GM23338 (cell line): ENCODE results near the gene CTNNA3. TPM values are rescaled to one million over a fixed set of nuclear protein-coding genes. Genes with fewer than 3 reads are reported as not detected.

Experiments
- ATAC-seq: fragments of 200-7000 bp; cut with Tn5 transposase; 3 replicates; pipeline ENCODE4 v1.9.1; 2020
- DNase-seq: peaks from one replicate; pipeline ENCODE4 v3.0.0-alpha.2; 2015; ENCODE audit warnings: low spot score
- H2AFZ ChIP-seq: fragments of 200-600 bp; sonication (generic); 2 replicates; pipeline ENCODE4 v1.8.0; 2016; ENCODE audit warnings: antibody characterized with exemption, mild to moderate bottlenecking, moderate library complexity
- H3F3A ChIP-seq: fragments of 200-600 bp; sonication (generic); replicated peaks from 2 replicates; pipeline ENCODE4 v1.8.0; 2017; ENCODE audit warnings: antibody characterized with exemption, mixed run types, low read depth
- H3K27ac ChIP-seq: fragments of 200-600 bp; sonication (generic); 2 replicates; pipeline ENCODE4 v1.6.1; 2016; ENCODE audit warnings: low read depth
- H3K27me3 ChIP-seq: fragments of 200-600 bp; sonication (generic); 2 replicates; pipeline ENCODE4 v1.8.0; 2016; ENCODE audit warnings: mild to moderate bottlenecking, mixed run types, moderate library complexity; ENCODE audit not compliant: insufficient read depth
- H3K36me3 ChIP-seq: fragments of 200-600 bp; sonication (generic); 2 replicates; pipeline ENCODE4 v1.8.0; 2016; ENCODE audit warnings: mild to moderate bottlenecking; ENCODE audit not compliant: insufficient read depth
- H3K4me1 ChIP-seq: fragments of 200-600 bp; sonication (generic); 2 replicates; pipeline ENCODE4 v1.8.0; 2016; ENCODE audit warnings: mild to moderate bottlenecking, moderate library complexity; ENCODE audit not compliant: insufficient read depth
- H3K4me2 ChIP-seq: fragments of 200-600 bp; sonication (generic); 2 replicates; pipeline ENCODE4 v1.7.1; 2017; ENCODE audit warnings: mixed run types
- H3K4me3 ChIP-seq: fragments of 200-600 bp; sonication (generic); 2 replicates; pipeline ENCODE4 v1.6.1; 2016; ENCODE audit warnings: mixed run types
- H3K79me2 ChIP-seq: fragments of 200-600 bp; sonication (generic); replicated peaks from 2 replicates; pipeline ENCODE4 v1.8.0; 2017; ENCODE audit warnings: mild to moderate bottlenecking; ENCODE audit not compliant: insufficient read depth
- H3K9me2 ChIP-seq: fragments of 200-600 bp; sonication (generic); 2 replicates; pipeline ENCODE4 v1.8.0; 2017; ENCODE audit not compliant: insufficient read depth
- H4K20me1 ChIP-seq: fragments of 200-600 bp; sonication (generic); replicated peaks from 2 replicates; pipeline ENCODE4 v1.8.0; 2017; ENCODE audit warnings: mild to moderate bottlenecking; ENCODE audit not compliant: insufficient read depth
- H3K27ac Mint-ChIP-seq: 2 replicates; pipeline ENCODE4 v1.8.0; 2020; ENCODE audit warnings: inconsistent platforms, mild to moderate bottlenecking, moderate library complexity, mixed read lengths
- H3K27me3 Mint-ChIP-seq: 3 replicates; pipeline ENCODE4 v1.8.0; 2022; ENCODE audit warnings: low read depth, mild to moderate bottlenecking, moderate library complexity, mixed read lengths, inconsistent platforms; ENCODE audit not compliant: insufficient read depth, poor library complexity
- H3K36me3 Mint-ChIP-seq: 3 replicates; pipeline ENCODE4 v1.8.0; 2021; ENCODE audit warnings: low read depth, mild to moderate bottlenecking, inconsistent platforms, moderate library complexity, mixed read lengths
- H3K4me1 Mint-ChIP-seq: 3 replicates; pipeline ENCODE4 v1.8.0; 2020; ENCODE audit warnings: mild to moderate bottlenecking, inconsistent platforms, mixed read lengths
- H3K4me3 Mint-ChIP-seq: 3 replicates; pipeline ENCODE4 v1.8.0; 2021; ENCODE audit warnings: moderate library complexity, mild to moderate bottlenecking, inconsistent platforms, mixed read lengths
- H3K9me3 Mint-ChIP-seq: 3 replicates; pipeline ENCODE4 v1.8.0; 2020; ENCODE audit warnings: moderate library complexity, mild to moderate bottlenecking, inconsistent platforms, mixed read lengths
- CREB1 ChIP-seq: fragments of 250-450 bp; sonication (Bioruptor Pico); IDR thresholded peaks from 2 replicates; pipeline ENCODE4 v1.5.0; 2020; ENCODE audit warnings: low read depth, mild to moderate bottlenecking, moderate library complexity
- EZH2 ChIP-seq: fragments of 200-600 bp; sonication (generic); IDR thresholded peaks from one replicate; pipeline ENCODE4 v1.8.0; 2017; ENCODE audit warnings: antibody characterized with exemption, mild to moderate bottlenecking, low read depth; ENCODE audit not compliant: unreplicated experiment
- EZH2phosphoT487 ChIP-seq: fragments of 200-600 bp; sonication (generic); IDR thresholded peaks from one replicate; pipeline ENCODE4 v1.8.1; 2018; ENCODE audit warnings: antibody characterized with exemption; ENCODE audit not compliant: unreplicated experiment
- JUNB ChIP-seq: IDR thresholded peaks from one replicate; pipeline ENCODE4 v1.6.1; 2016; ENCODE audit warnings: antibody characterized with exemption; ENCODE audit not compliant: unreplicated experiment
- NANOG ChIP-seq: IDR thresholded peaks from 2 replicates; pipeline ENCODE4 v1.6.1; 2016; ENCODE audit warnings: antibody characterized with exemption, borderline replicate concordance
- POLR2AphosphoS5 ChIP-seq: IDR thresholded peaks from 2 replicates; pipeline ENCODE4 v1.6.1; 2016; ENCODE audit warnings: antibody characterized with exemption, low read depth
- STAT1 ChIP-seq: IDR thresholded peaks from one replicate; pipeline ENCODE4 v1.6.1; 2016; ENCODE audit warnings: antibody characterized with exemption; ENCODE audit not compliant: unreplicated experiment
- ZNF114 ChIP-seq: fragments of 250-450 bp; sonication (Bioruptor Pico); IDR thresholded peaks from 2 replicates; pipeline ENCODE4 v1.5.0; 2020; ENCODE audit warnings: mild to moderate bottlenecking, moderate library complexity
- ZNF331 ChIP-seq: fragments of 250-450 bp; sonication (Bioruptor Pico); IDR thresholded peaks from 2 replicates; pipeline ENCODE4 v1.5.0; 2020; ENCODE audit warnings: low read depth, mild to moderate bottlenecking, moderate library complexity
- polyA plus RNA-seq: library from polyadenylated mRNA; unstranded; fragments of >200 nt; fragmentation: Nextera tagmentation; extraction: Ambion mirVana; gene quantifications from 2 replicates; pipeline ENCODE4 v1.2.1, GENCODE V29; 2016
- total RNA-seq: library from RNA; depleted of rRNA; stranded (reverse); fragments of >200 nt; shearing (Covaris generic); gene quantifications from 2 replicates; pipeline ENCODE4 v1.2.3, GENCODE V29; 2014
- TF ChIP-seq, protein P1 (sequence below): IDR thresholded peaks from one replicate; pipeline ENCODE4 v1.6.1; 2018; ENCODE audit warnings: antibody characterized with exemption; ENCODE audit not compliant: unreplicated experiment
- TF ChIP-seq, protein P2 (sequence below): fragments of 250-450 bp; sonication (Bioruptor Pico); IDR thresholded peaks from 2 replicates; pipeline ENCODE4 v1.5.0; 2020; ENCODE audit warnings: mild to moderate bottlenecking, moderate library complexity
- TF ChIP-seq, protein P3 (sequence below), 2 experiments: fragments of 200-600 bp in 1 of 2; sonication (generic) in 1 of 2; conservative IDR thresholded peaks; 2 replicates each; pipeline versions ENCODE4 v1.5.1 to v1.6.1; 2016 to 2017; ENCODE audit warnings: antibody characterized with exemption in 2 of 2, low read depth in 2 of 2, mild to moderate bottlenecking in 2 of 2, moderate library complexity in 1 of 2
- TF ChIP-seq, protein P4 (sequence below): IDR thresholded peaks from 2 replicates; pipeline ENCODE4 v1.6.1; 2016; ENCODE audit warnings: antibody characterized with exemption

The CTNNA3 gene
- total and polyA plus RNA-seq, 2 experiments from 2014 or later, result 0.71 to 3.3 TPM

DNA sequence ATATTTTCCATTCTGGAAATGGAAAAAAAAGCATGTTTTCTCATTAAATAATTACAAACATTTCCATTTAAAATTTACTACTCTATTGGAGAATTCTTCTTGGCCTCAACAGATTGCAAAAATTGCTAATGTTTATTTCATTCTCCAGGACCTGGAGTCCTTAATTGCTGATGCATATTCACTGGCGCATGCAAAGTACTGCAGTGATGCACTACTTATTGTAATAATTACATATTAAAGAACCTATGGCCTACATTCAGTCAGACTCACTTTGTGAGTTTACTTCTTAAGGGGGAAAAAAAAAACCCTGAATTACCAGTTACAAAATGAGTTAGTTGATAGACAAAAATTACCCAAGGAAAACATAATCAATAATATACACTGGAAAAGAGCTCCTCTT is 1161.1 kb downstream of the CTNNA3 start:
- TF ChIP-seq, protein P1, sequence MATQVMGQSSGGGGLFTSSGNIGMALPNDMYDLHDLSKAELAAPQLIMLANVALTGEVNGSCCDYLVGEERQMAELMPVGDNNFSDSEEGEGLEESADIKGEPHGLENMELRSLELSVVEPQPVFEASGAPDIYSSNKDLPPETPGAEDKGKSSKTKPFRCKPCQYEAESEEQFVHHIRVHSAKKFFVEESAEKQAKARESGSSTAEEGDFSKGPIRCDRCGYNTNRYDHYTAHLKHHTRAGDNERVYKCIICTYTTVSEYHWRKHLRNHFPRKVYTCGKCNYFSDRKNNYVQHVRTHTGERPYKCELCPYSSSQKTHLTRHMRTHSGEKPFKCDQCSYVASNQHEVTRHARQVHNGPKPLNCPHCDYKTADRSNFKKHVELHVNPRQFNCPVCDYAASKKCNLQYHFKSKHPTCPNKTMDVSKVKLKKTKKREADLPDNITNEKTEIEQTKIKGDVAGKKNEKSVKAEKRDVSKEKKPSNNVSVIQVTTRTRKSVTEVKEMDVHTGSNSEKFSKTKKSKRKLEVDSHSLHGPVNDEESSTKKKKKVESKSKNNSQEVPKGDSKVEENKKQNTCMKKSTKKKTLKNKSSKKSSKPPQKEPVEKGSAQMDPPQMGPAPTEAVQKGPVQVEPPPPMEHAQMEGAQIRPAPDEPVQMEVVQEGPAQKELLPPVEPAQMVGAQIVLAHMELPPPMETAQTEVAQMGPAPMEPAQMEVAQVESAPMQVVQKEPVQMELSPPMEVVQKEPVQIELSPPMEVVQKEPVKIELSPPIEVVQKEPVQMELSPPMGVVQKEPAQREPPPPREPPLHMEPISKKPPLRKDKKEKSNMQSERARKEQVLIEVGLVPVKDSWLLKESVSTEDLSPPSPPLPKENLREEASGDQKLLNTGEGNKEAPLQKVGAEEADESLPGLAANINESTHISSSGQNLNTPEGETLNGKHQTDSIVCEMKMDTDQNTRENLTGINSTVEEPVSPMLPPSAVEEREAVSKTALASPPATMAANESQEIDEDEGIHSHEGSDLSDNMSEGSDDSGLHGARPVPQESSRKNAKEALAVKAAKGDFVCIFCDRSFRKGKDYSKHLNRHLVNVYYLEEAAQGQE, result no peak
- TF ChIP-seq ZNF114 (CRISPR knock-in tag), result no peak
- TF ChIP-seq NANOG, result no peak
- TF ChIP-seq, protein P2, sequence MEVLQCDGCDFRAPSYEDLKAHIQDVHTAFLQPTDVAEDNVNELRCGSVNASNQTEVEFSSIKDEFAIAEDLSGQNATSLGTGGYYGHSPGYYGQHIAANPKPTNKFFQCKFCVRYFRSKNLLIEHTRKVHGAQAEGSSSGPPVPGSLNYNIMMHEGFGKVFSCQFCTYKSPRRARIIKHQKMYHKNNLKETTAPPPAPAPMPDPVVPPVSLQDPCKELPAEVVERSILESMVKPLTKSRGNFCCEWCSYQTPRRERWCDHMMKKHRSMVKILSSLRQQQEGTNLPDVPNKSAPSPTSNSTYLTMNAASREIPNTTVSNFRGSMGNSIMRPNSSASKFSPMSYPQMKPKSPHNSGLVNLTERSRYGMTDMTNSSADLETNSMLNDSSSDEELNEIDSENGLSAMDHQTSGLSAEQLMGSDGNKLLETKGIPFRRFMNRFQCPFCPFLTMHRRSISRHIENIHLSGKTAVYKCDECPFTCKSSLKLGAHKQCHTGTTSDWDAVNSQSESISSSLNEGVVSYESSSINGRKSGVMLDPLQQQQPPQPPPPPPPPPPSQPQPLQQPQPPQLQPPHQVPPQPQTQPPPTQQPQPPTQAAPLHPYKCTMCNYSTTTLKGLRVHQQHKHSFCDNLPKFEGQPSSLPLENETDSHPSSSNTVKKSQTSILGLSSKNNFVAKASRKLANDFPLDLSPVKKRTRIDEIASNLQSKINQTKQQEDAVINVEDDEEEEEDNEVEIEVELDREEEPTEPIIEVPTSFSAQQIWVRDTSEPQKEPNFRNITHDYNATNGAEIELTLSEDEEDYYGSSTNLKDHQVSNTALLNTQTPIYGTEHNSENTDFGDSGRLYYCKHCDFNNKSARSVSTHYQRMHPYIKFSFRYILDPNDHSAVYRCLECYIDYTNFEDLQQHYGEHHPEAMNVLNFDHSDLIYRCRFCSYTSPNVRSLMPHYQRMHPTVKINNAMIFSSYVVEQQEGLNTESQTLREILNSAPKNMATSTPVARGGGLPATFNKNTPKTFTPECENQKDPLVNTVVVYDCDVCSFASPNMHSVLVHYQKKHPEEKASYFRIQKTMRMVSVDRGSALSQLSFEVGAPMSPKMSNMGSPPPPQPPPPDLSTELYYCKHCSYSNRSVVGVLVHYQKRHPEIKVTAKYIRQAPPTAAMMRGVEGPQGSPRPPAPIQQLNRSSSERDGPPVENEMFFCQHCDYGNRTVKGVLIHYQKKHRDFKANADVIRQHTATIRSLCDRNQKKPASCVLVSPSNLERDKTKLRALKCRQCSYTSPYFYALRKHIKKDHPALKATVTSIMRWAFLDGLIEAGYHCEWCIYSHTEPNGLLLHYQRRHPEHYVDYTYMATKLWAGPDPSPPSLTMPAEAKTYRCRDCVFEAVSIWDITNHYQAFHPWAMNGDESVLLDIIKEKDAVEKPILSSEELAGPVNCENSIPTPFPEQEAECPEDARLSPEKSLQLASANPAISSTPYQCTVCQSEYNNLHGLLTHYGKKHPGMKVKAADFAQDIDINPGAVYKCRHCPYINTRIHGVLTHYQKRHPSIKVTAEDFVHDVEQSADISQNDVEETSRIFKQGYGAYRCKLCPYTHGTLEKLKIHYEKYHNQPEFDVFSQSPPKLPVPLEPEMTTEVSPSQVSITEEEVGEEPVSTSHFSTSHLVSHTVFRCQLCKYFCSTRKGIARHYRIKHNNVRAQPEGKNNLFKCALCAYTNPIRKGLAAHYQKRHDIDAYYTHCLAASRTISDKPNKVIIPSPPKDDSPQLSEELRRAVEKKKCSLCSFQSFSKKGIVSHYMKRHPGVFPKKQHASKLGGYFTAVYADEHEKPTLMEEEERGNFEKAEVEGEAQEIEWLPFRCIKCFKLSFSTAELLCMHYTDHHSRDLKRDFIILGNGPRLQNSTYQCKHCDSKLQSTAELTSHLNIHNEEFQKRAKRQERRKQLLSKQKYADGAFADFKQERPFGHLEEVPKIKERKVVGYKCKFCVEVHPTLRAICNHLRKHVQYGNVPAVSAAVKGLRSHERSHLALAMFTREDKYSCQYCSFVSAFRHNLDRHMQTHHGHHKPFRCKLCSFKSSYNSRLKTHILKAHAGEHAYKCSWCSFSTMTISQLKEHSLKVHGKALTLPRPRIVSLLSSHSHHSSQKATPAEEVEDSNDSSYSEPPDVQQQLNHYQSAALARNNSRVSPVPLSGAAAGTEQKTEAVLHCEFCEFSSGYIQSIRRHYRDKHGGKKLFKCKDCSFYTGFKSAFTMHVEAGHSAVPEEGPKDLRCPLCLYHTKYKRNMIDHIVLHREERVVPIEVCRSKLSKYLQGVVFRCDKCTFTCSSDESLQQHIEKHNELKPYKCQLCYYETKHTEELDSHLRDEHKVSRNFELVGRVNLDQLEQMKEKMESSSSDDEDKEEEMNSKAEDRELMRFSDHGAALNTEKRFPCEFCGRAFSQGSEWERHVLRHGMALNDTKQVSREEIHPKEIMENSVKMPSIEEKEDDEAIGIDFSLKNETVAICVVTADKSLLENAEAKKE, result no peak
- TF ChIP-seq CREB1 (CRISPR knock-in tag), result no peak
- no peak for TF ChIP-seq POLR2AphosphoS5
- no peak for TF ChIP-seq STAT1
- TF ChIP-seq, protein P3, sequence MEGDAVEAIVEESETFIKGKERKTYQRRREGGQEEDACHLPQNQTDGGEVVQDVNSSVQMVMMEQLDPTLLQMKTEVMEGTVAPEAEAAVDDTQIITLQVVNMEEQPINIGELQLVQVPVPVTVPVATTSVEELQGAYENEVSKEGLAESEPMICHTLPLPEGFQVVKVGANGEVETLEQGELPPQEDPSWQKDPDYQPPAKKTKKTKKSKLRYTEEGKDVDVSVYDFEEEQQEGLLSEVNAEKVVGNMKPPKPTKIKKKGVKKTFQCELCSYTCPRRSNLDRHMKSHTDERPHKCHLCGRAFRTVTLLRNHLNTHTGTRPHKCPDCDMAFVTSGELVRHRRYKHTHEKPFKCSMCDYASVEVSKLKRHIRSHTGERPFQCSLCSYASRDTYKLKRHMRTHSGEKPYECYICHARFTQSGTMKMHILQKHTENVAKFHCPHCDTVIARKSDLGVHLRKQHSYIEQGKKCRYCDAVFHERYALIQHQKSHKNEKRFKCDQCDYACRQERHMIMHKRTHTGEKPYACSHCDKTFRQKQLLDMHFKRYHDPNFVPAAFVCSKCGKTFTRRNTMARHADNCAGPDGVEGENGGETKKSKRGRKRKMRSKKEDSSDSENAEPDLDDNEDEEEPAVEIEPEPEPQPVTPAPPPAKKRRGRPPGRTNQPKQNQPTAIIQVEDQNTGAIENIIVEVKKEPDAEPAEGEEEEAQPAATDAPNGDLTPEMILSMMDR (conservative IDR thresholded peaks at IDR 0.05; ENCODE audit: low read depth in 2 of 2), result no peak
- no peak for TF ChIP-seq ZNF331 (CRISPR knock-in tag)
- no peak for TF ChIP-seq EZH2phosphoT487
- no peak for TF ChIP-seq JUNB
- TF ChIP-seq, protein P4, sequence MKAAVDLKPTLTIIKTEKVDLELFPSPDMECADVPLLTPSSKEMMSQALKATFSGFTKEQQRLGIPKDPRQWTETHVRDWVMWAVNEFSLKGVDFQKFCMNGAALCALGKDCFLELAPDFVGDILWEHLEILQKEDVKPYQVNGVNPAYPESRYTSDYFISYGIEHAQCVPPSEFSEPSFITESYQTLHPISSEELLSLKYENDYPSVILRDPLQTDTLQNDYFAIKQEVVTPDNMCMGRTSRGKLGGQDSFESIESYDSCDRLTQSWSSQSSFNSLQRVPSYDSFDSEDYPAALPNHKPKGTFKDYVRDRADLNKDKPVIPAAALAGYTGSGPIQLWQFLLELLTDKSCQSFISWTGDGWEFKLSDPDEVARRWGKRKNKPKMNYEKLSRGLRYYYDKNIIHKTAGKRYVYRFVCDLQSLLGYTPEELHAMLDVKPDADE, result no peak
- no peak for TF ChIP-seq EZH2
- Mint-ChIP-seq H3K27me3 (no peaks in the 10 kb centered on the region), H3K4me3 (no peak overlapping the region), H3K36me3 (no peaks in the 10 kb centered on the region), H3K9me3 (no peaks in the 10 kb centered on the region), H3K4me1 (peaks cover 11% of the 10 kb centered on the region; the same call in 2 of the 3 replicates), H3K27ac (no peak overlapping the region)
- no peak overlapping the region for H2AFZ ChIP-seq
- no peaks in the 10 kb centered on the region for H4K20me1 ChIP-seq
- no peaks in the 10 kb centered on the region for H3K36me3 ChIP-seq
- no peak overlapping the region for H3K4me2 ChIP-seq
- no peaks in the 10 kb centered on the region for H3K27me3 ChIP-seq
- H3K79me2 ChIP-seq, result no peaks in the 10 kb centered on the region
- no peak overlapping the region for H3K4me3 ChIP-seq
- H3K9me2 ChIP-seq, result no peaks in the 10 kb centered on the region
- H3K4me1 ChIP-seq, result no peaks in the 10 kb centered on the region
- ATAC-seq, result no peak
- DNase-seq, result no peak
- H3K27ac ChIP-seq, result no peak overlapping the region
- no peaks in the 10 kb centered on the region for H3F3A ChIP-seq
